Glomerular visceral epithelial cell (primary cell): ENCODE measurements around the gene SPRYD7.
A peak's percentile ranks its signal among the peaks of the same experiment; 100 is the strongest.
"Not testable (repeated sequence)": the region's sequence is repeated elsewhere in the genome, so short reads cannot be mapped to it uniquely, and the experiment has no call there.

ENCODE experiments used
- DNase-seq: peaks from one replicate; pipeline ENCODE4 v3.0.0-alpha.2; 2016; ENCODE audit errors: extremely low spot score

Gene SPRYD7

GRCh38 chr13:49936075-49936967 is at the start of gene SPRYD7:
Gene SPRYD7, minus strand, starts transcription at chr13:49936340. Its CDS starts 105 bp downstream, at chr13:49936235.
- DNase-seq, result peak; percentile 98

GRCh38 chr13:49985129-49985528 is 49.0 kb upstream of the SPRYD7 start:
- DNase-seq, result no peak

- no peak for DNase-seq
Measured at GRCh38 chr13:49980266-49980665, 44.1 kb upstream of the SPRYD7 start.

GRCh38 chr13:49977992-49978391 is 41.9 kb upstream of the SPRYD7 start:
- no peak for DNase-seq

GRCh38 chr13:49976314-49977258 is 40.4 kb upstream of the SPRYD7 start:
- peak; percentile 65 for DNase-seq

- no peak for DNase-seq
Measured at GRCh38 chr13:49975826-49976225, 39.7 kb upstream of the SPRYD7 start.

- DNase-seq, result no peak
Measured at GRCh38 chr13:49972709-49973108, 36.6 kb upstream of the SPRYD7 start.

GRCh38 chr13:49967456-49967855 is 31.3 kb upstream of the SPRYD7 start:
- DNase-seq, result no peak

- DNase-seq, result no peak
Measured at GRCh38 chr13:49958321-49958720, 22.2 kb upstream of the SPRYD7 start.

- no peak for DNase-seq
Measured at GRCh38 chr13:49956131-49956530, 20.0 kb upstream of the SPRYD7 start.

GRCh38 chr13:49954674-49955455 is 18.7 kb upstream of the SPRYD7 start:
- DNase-seq, result peak; percentile 19

- DNase-seq, result no peak
Measured at GRCh38 chr13:49953560-49953959, 17.4 kb upstream of the SPRYD7 start.

- no peak for DNase-seq
Measured at GRCh38 chr13:49951754-49952535, 15.8 kb upstream of the SPRYD7 start.

GRCh38 chr13:49948777-49949270 is 12.7 kb upstream of the SPRYD7 start:
- DNase-seq, result not testable (repeated sequence)

GRCh38 chr13:49939321-49939720 is 3.2 kb upstream of the SPRYD7 start:
- DNase-seq, result no peak

GRCh38 chr13:49938921-49939320 is 2.8 kb upstream of the SPRYD7 start:
- DNase-seq, result no peak

- no peak for DNase-seq
Measured at GRCh38 chr13:49938314-49938713, 2.2 kb upstream of the SPRYD7 start.

- no peak for DNase-seq
Measured at GRCh38 chr13:49936968-49937273, 781 bp upstream of the SPRYD7 start.

GRCh38 chr13:49935171-49936074 is 717 bp downstream of the SPRYD7 start:
- DNase-seq, result peak; percentile 70

- no peak for DNase-seq
Measured at GRCh38 chr13:49933511-49933910, 2.6 kb downstream of the SPRYD7 start.
